HL-60 (cell line): ENCODE data around the gene AVPR1B.

Experiments
- GABPA ChIP-seq: IDR thresholded peaks from 2 replicates; pipeline ENCODE4 v1.6.1; 2012; ENCODE audit warnings: low read depth
- POLR2AphosphoS5 ChIP-seq: IDR thresholded peaks from 2 replicates; pipeline ENCODE4 v1.6.1; 2012; ENCODE audit warnings: low read depth
- SPI1 ChIP-seq: IDR thresholded peaks from 2 replicates; pipeline ENCODE4 v1.6.1; 2012; ENCODE audit warnings: low read depth, mild to moderate bottlenecking, borderline replicate concordance
- TF ChIP-seq, protein P1 (sequence below): IDR thresholded peaks from one replicate; pipeline ENCODE4 v1.5.1; 2011; ENCODE audit warnings: low read length, control low read depth, inconsistent platforms; ENCODE audit not compliant: insufficient read depth
- TF ChIP-seq, protein P2 (sequence below): IDR thresholded peaks from 2 replicates; pipeline ENCODE4 v1.6.1; 2012; ENCODE audit warnings: low read depth; ENCODE audit not compliant: insufficient replicate concordance

DNA sequence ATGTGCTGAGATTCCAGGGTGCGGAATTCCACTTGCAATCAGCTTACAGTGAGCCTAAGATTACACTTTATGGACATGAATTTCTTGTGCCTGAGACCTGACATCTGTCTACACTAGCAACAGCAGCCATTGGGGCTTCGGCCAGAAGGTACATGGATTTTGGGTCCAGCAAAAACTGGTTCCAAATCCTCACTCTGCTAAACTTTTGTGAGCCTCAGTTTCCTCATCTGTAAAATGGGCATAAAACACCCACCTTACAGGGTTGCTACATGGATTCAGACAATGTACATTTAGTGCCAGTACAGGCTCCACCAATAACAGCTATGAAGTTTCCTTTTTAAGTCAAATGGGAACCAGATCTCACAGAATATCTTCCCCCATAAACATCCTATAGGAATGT lies 33.4 kb downstream of the AVPR1B start:
- TF ChIP-seq, protein P1, sequence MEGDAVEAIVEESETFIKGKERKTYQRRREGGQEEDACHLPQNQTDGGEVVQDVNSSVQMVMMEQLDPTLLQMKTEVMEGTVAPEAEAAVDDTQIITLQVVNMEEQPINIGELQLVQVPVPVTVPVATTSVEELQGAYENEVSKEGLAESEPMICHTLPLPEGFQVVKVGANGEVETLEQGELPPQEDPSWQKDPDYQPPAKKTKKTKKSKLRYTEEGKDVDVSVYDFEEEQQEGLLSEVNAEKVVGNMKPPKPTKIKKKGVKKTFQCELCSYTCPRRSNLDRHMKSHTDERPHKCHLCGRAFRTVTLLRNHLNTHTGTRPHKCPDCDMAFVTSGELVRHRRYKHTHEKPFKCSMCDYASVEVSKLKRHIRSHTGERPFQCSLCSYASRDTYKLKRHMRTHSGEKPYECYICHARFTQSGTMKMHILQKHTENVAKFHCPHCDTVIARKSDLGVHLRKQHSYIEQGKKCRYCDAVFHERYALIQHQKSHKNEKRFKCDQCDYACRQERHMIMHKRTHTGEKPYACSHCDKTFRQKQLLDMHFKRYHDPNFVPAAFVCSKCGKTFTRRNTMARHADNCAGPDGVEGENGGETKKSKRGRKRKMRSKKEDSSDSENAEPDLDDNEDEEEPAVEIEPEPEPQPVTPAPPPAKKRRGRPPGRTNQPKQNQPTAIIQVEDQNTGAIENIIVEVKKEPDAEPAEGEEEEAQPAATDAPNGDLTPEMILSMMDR = no peak
- TF ChIP-seq, protein P2, sequence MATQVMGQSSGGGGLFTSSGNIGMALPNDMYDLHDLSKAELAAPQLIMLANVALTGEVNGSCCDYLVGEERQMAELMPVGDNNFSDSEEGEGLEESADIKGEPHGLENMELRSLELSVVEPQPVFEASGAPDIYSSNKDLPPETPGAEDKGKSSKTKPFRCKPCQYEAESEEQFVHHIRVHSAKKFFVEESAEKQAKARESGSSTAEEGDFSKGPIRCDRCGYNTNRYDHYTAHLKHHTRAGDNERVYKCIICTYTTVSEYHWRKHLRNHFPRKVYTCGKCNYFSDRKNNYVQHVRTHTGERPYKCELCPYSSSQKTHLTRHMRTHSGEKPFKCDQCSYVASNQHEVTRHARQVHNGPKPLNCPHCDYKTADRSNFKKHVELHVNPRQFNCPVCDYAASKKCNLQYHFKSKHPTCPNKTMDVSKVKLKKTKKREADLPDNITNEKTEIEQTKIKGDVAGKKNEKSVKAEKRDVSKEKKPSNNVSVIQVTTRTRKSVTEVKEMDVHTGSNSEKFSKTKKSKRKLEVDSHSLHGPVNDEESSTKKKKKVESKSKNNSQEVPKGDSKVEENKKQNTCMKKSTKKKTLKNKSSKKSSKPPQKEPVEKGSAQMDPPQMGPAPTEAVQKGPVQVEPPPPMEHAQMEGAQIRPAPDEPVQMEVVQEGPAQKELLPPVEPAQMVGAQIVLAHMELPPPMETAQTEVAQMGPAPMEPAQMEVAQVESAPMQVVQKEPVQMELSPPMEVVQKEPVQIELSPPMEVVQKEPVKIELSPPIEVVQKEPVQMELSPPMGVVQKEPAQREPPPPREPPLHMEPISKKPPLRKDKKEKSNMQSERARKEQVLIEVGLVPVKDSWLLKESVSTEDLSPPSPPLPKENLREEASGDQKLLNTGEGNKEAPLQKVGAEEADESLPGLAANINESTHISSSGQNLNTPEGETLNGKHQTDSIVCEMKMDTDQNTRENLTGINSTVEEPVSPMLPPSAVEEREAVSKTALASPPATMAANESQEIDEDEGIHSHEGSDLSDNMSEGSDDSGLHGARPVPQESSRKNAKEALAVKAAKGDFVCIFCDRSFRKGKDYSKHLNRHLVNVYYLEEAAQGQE = no peak
- TF ChIP-seq SPI1 = no peak
- no peak for TF ChIP-seq POLR2AphosphoS5
- TF ChIP-seq GABPA = no peak
